HTR-8/SVneo (cell line): Measurements from ENCODE around the gene SUV39H1.
"Not testable (repeated sequence)": the region's sequence is repeated elsewhere in the genome, so short reads cannot be mapped to it uniquely, and the experiment has no call there.

Experiments
- DNase-seq: peaks from one replicate; pipeline ENCODE4 v3.0.0; 2011; ENCODE audit warnings: low spot score, mixed read lengths; ENCODE audit not compliant: insufficient read length
- FAIRE-seq: peaks from 2 replicates; lab custom pipeline; 2011; peaks lifted over from hg19 to GRCh38; lab: Jason Lieb, UNC

The SUV39H1 gene, protein sequence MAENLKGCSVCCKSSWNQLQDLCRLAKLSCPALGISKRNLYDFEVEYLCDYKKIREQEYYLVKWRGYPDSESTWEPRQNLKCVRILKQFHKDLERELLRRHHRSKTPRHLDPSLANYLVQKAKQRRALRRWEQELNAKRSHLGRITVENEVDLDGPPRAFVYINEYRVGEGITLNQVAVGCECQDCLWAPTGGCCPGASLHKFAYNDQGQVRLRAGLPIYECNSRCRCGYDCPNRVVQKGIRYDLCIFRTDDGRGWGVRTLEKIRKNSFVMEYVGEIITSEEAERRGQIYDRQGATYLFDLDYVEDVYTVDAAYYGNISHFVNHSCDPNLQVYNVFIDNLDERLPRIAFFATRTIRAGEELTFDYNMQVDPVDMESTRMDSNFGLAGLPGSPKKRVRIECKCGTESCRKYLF

DNA sequence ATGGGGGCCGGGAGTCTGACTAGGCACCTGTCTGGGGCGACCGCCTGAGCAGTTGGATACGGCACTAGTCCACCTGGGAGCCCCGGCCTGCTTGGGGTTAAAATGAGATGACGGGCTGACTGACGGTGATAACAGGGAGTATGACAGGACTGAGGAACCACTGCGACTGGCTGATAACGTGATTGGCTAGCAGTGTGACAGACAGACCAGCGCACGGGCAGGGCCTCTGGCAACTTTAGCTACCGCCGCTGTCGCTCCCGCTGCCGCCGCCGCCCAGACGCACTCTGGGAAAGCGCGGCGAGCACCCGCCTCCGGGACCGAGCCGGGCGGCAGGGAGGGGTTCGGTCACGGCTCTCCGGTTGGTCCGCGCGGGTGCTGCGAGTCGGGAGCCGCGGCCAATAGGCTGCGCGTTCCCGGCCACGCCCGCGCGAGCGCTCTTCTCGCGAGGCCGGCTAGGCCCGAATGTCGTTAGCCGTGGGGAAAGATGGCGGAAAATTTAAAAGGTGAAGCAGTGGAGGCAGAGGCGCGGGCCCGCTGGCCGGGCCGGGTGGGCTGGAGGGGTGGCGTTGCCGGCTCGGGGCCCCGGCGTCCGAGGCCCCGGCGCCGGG is at the start of gene SUV39H1:
Gene SUV39H1 (plus strand): TSS at position 434 of the 608 bp plus-strand sequence. CDS start 51 bp downstream, at position 485.
- FAIRE-seq (peak; percentile 36), DNase-seq (peak; percentile 71)

DNA sequence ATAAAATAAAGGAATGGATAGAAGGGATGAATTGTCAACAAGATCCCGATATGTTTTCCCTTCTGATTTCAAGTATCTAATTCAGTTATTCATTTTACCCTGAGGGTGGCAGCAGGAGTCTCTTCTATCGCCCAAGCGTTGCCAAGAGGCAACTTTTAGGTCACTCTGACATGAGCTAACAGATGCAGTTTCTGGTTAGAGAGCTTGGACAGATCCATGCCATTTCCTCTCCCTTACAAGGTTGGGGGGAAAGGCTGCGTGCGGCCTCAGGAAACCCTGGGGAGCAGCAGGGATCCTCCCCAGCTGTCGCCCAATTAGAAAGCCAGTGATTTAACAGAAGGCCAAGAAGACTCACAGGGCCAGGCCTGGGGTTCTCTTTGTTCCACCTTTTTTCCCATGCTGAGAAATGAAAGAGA is 48.2 kb upstream of the SUV39H1 start:
- peak; percentile 27 for DNase-seq
- no peak for FAIRE-seq

DNA sequence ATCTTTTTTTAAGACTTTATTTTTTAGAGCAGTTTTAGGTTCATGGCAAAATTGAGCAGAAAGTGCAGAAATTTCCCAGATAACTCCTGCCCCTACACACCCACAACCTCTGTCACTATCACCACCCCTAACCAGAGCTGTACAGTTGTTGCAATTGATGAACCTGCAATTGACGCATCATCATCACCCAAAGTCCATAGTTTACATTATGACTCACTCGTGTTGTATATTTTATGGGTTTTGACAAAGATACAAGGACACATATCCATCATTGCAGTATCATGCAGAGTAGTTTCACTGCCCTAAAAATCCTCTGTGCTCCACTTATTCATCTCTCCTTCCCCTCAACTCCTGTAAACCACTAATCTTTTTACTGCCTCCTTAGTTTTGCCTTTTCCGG is 47.4 kb upstream of the SUV39H1 start:
- no peak for DNase-seq
- no peak for FAIRE-seq

DNA sequence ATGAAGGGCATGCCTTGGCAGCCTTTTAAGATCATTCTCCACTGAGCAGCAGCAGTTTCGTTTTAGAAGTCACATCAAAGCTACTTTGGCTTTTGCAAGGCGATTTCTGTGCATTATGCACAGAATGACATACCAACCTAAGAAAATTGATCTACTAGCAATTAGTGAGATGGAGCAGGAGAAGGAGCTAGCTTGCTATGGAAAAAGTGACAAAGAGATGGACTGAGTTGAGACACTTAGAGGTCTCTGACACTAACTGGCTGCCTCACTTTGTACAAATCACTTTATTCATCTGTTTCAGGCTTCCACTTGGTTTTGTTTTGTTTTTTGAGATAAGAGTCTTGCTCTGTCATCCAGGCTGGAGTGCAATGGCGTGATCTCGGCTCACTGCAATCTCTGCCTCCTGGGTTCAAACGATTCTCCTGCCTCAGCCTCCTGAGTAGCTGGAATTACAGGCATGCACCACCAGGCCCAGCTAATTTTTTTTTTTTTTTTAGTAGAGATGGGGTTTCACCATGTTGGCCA is 44.4 kb upstream of the SUV39H1 start:
- DNase-seq, FAIRE-seq: not testable (repeated sequence)

DNA sequence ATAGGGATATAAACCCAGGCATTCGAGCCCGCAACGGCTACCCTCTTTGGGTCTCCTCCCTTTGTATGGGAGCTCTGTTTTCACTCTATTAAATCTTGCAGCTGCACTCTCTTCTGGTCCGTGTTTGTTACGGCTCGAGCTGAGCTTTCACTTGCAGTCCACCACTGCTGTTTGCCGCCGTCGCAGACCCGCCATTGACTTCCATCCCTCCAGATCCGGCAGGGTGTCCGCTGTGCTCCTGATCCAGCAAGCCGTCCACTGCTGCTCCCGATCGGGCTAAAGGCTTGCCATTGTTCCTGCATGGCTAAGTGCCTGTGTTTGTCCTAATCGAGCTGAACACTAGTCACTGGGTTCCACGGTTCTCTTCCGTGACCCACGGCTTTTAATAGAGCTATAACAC is 41.8 kb upstream of the SUV39H1 start:
- not testable (repeated sequence) for DNase-seq, FAIRE-seq

DNA sequence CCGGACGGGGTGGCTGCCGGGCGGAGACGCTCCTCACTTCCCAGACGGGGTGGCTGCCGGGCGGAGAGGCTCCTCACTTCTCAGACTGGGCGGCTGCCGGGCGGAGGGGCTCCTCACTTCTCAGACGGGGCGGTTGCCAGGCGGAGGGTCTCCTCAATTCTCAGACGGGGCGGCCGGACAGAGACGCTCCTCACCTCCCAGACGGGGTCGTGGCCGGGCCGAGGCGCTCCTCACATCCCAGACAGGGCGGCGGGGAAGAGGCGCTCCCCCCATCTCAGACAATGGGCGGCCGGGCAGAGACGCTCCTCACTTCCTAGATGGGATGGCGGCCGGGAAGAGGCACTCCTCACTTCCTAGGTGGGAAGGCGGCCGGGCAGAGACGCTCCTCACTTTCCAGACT is 36.8 kb upstream of the SUV39H1 start:
- not testable (repeated sequence) for DNase-seq, FAIRE-seq

DNA sequence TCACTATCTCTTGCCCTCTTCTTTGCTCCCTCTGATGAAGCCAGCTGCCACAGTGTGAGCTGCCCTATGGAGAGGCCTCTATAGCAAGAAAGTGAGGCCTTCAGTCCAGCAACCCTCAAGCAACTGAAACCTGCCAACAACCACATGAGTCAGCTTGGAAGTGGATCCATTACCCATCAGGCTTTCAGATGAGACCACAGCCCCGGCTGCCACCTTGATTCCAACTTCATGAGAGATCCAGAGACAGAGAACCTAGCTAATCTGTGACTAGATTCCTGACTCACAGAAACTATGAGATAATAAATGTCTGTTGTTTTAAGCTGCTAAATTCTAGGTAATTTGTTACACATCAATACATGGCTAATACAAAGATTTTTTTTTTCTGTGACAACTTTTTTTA is 33.3 kb upstream of the SUV39H1 start:
- FAIRE-seq (no peak), DNase-seq (no peak)

DNA sequence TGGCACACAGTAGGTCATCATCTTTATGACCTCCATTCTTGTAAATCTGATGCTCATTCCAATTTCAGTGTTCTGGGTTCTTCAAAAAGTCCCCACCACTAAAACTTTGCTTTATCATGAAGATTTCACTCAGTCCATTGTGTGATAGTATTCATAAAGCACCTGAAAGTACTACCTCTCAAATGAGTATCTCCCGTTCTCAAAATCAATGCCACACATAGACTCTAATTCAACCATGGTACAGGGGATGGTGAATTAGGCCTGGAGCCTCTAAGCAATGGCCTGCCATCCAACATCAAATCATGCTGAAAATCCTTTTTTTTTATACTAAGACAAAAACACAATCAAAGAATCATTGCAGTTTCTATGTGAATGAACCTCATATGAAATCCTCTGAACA is 32.4 kb upstream of the SUV39H1 start:
- FAIRE-seq (no peak), DNase-seq (no peak)

DNA sequence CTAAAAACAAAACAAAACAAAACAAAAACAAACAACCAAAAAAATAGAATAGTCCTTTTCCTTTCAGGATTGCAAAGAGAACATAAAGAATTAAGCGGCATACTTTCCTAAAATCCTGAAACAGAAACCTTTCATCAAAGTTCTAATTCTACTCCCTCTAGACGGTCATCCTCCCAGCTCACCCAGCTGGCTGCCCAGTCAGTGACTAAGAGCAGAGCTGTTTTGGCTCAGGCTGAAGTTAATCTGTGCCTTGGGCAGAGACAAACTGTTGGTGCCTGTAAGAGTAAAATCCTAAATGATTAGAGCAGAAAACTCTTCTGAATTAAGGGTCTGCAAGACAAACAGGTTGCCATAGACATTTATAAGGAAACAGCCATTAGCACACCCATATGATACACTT is 30.5 kb upstream of the SUV39H1 start:
- no peak for FAIRE-seq

DNA sequence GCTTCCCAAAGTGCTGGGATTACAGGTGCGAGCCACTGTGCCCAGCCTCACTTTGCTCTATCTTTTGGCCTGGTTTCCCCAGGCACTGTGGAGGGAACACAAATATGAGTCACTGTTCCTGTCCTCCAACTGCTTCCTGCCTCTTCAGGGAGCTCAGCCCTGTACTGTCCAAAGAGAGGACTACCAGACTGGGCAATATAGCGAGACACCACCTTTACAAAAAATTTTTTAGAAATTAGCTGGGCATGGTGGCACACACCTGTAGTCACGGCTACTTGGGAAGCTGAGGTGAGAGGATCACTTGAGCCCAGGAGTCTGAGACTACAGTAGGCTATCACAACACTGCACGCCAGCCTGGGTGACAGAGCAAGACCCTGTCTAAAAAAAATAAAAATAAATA is 29.9 kb upstream of the SUV39H1 start:
- FAIRE-seq, result no peak
- no peak for DNase-seq

More for the DNA sequence above, 30.5 kb upstream of the SUV39H1 start:
- DNase-seq, result no peak

DNA sequence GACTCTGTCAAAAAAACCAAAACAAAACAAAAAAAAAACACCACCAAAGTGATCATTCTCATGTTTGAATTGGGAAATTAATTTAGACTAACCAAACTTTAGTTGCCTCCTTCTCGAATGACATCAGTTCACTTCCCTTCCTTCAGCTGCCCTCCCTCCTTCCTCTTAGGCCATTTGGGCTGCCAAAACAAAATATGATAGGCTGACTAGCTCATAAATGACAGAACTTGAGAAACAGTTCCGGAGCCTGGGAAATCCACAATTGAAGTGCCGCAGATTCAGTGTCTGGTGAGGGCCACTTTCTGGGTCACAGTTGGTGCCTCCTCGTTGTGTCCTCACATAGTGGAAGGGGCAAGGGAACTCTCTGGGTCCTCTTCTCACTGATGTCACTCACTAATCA is 29.0 kb upstream of the SUV39H1 start:
- FAIRE-seq (no peak), DNase-seq (no peak)

DNA sequence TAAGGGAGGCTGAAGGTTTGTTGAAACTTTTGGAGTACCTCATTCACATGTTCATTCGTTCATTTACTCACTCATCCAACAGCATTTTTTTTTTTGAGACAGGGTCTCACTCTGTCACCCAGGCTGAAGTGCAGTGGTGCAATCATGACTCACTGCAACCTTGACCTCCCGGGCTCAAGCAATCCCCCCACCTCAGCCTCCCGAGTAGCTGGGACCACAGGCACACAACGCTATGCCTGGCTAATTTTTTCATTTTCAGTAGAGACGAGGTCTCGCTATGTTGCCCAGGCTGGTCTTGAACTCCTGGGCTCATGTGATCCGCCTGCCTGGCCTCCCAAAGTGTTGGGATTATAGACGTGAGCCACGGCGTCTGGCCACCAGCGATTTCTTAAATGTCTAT is 28.3 kb upstream of the SUV39H1 start:
- DNase-seq, FAIRE-seq: not testable (repeated sequence)

DNA sequence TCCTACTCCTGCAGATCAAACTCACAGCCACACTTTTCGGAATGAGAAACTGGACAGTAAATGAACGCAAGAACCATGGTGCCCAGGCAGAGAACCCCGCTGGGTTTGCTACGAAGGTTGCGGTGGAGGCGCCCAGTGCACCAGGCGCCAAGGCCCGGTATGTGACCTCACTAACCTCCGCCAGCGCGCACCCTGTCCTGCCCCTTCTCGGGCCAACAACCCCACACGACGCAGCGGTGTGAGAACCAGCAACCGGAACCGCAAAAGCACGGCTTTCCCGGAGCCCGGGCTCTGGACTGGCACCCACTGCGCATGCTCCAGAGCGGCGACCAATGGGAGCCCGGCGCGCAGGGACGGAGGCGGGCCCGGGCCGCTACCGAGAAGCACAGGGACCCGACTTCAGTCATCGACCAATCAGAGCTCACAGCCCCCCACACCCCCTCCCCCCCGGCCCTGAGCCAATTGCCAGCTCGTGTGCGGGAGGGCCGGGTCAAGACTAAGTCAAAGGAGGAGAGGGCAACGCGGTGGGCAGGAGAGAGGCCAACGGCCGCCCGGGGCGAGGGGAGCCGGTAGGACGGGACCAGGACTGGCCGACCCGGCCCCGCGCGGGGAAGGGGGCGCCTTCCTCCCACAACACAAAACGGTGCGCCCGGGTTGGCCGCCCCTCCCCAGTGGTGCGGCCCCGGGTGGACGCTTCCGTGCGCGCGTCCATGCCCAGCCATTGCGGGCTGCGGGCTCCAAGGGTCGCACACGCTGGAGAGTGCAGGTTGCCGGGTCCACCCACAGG is 20.2 kb upstream of the SUV39H1 start:
- DNase-seq (peak; percentile 92), FAIRE-seq (no peak)

DNA sequence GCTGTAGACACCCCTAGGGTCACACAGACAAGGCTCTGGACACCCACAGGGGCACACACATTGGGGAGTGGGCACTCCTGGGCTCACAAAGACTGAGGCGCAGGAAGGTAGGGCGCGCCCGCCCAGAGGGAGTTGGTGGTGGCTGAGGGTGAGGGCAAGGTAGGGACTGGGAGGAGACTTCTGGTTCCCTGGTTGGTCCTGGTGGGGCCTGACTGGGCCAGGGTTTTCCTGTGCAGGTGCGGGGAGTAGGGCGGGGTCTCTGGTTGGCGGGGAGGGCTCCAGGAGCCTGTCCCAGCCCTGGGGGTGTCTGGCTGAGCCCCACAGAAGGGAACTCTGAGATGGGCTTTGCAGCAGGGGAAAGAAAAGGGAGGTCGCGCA is 19.7 kb upstream of the SUV39H1 start:
- FAIRE-seq, result no peak
- no peak for DNase-seq

DNA sequence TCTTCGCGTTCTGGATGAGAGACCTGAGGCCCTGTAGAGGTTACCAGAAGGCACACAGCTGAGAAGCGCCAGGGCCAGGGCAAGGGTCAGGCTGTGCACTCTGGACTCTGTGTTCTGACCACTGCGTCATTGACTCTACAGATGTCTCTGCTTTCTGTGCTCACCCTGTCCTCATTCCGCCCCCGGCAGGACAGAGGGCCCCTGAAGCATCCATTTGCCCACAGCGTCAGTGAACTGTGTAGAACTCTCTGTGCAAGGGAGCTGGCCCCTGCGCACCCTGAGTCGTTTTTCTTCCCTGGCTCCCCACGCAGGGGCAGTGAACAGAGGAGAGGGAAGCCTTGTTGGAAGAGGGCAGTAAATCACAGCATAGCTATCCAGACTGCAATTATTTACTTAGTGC is 19.0 kb upstream of the SUV39H1 start:
- FAIRE-seq (no peak), DNase-seq (no peak)

DNA sequence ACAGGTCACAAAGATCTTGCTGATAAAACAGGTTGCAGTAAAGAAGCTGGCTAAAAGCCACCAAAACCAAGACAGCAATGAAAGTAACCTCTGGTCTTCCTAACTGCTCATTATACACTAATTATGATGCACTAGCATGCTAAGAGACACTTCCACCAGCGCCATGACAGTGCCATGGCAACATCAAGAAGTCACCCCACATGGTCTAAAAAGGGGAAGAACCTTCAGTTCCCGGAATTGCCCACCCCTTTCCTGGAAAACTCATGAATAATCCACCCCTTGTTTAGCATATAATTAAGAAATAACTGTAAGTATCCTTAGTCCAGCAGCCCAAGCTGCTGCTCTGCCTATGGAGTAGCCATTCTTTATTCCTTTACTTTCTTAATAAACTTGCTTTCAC is 16.1 kb upstream of the SUV39H1 start:
- not testable (repeated sequence) for DNase-seq, FAIRE-seq

DNA sequence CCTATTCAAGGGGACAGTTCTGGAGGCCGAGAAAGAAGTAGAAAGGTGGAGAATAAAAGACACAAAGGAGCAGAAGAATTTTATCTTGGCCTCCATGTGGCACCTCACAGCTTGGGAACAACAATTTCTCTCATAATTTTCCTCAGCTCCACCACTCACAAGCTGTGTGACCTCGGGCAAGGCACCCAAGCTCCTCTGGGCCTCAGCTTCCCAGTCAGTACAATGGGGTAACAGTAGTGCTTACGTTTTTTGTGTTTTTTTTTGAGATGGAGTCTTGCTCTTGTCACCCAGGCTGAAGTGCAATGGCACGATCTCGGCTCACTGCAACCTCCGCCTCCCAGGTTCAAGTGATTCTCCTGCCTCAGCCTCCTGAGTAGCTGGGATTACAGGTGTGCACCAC is 15.6 kb upstream of the SUV39H1 start:
- not testable (repeated sequence) for DNase-seq, FAIRE-seq

DNA sequence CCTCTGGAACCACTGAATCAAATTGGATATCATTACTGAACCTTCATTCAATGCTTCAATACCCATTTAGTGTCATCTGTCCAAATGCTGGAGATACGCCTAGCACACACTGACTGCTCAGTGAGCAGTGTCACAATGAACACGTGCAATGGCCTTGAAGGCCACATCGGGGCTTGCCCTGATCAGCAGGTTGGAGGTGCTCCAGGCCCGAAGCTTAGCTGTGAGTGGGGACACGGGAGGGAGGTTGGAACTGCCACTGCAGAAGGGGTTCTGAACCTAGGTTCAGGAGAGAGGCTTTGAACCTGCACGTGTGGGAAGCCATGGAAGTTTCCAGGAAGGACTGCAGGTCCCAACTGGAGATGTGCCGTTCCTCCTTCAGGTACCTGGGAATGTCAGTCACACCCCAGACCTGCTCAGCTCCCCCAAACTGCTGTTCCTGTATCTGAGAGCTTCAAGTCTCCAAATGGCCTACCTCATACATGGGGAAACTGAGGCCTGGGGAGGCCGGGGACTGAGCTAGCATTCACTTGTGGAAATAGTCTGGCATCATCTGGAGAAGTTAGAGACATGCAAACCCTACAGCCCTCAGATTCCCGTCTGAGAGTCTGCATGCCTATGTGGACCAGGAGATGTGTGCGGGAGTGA is 14.9 kb upstream of the SUV39H1 start:
- DNase-seq (no peak), FAIRE-seq (no peak)

DNA sequence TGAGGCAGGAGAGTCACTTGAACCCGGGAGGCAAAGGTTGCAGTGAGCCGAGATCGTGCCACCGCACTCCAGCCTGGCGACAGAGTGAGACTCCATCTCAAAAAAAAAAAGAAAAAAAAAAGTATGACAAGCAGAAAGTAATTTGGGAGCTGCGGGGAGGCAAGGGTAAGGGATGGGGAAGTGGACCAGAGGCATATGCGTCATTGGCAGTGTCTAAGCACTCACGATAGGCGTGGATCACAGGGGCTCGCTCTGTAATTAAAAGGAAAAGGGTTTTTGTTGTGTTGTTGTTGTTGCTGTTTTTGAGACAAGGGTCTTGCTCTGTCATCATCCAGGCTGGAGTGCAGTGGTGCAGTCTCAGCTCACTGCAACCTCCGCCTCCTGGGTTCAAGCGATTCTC is 13.7 kb upstream of the SUV39H1 start:
- not testable (repeated sequence) for DNase-seq, FAIRE-seq

DNA sequence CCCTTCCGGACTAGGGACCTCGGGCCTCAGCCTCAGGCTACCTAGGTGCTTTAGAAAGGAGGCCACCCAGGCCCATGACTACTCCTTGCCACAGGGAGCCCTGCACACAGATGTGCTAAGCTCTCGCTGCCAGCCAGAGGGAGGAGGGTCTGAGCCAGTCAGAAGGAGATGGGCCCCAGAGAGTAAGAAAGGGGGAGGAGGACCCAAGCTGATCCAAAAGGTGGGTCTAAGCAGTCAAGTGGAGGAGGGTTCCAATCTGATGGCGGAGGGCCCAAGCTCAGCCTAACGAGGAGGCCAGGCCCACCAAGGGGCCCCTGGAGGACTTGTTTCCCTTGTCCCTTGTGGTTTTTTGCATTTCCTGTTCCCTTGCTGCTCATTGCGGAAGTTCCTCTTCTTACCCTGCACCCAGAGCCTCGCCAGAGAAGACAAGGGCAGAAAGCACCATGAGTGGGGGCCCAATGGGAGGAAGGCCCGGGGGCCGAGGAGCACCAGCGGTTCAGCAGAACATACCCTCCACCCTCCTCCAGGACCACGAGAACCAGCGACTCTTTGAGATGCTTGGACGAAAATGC is 13.0 kb upstream of the SUV39H1 start, which contains the start of gene WAS:
Gene WAS (plus strand): TSS at position 389 of the 572 bp plus-strand sequence. CDS start 55 bp downstream, at position 444.
- DNase-seq, result no peak
- FAIRE-seq, result no peak
